GM20000 (cell line): ENCODE measurements around the gene LDHAL6B.

Experiments
- DNase-seq: peaks from one replicate; pipeline ENCODE4 v3.0.0; 2012; ENCODE audit warnings: low spot score
- TF ChIP-seq, protein P1 (sequence below): IDR thresholded peaks from 2 replicates; pipeline ENCODE4 v1.5.1; 2012; ENCODE audit warnings: mild to moderate bottlenecking, control low read depth; ENCODE audit errors: extremely low read depth, missing control alignments

Gene LDHAL6B

DNA sequence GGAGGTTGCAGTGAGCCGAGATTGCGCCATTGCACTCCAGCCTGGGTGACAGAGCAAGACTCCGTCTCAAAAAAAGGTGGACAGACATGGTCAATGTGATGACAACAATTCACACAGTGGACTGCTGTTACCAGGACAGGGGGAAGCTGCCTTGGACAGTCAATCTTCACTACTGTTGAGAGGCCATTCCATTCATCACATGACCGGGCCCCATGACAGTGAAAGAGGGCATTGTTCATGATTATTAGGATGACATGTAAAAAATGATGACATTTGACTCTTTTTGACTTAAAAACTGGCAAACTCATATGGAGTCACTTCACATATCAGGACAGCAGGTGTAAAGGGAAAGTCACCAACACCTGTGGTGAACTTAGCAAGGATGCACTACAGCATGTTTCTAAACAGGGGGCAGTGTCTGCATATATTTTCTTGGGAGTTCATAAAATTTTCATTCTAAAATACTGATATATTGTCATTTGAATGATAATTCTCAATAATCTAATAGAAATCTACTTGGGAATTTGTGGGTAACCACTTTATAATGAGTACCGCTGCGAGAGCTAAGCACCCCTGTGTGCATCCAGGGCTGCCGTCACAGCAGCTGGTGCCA lies 34.2 kb upstream of the LDHAL6B start:
- no peak for DNase-seq
- TF ChIP-seq, protein P1, sequence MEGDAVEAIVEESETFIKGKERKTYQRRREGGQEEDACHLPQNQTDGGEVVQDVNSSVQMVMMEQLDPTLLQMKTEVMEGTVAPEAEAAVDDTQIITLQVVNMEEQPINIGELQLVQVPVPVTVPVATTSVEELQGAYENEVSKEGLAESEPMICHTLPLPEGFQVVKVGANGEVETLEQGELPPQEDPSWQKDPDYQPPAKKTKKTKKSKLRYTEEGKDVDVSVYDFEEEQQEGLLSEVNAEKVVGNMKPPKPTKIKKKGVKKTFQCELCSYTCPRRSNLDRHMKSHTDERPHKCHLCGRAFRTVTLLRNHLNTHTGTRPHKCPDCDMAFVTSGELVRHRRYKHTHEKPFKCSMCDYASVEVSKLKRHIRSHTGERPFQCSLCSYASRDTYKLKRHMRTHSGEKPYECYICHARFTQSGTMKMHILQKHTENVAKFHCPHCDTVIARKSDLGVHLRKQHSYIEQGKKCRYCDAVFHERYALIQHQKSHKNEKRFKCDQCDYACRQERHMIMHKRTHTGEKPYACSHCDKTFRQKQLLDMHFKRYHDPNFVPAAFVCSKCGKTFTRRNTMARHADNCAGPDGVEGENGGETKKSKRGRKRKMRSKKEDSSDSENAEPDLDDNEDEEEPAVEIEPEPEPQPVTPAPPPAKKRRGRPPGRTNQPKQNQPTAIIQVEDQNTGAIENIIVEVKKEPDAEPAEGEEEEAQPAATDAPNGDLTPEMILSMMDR, result no peak

DNA sequence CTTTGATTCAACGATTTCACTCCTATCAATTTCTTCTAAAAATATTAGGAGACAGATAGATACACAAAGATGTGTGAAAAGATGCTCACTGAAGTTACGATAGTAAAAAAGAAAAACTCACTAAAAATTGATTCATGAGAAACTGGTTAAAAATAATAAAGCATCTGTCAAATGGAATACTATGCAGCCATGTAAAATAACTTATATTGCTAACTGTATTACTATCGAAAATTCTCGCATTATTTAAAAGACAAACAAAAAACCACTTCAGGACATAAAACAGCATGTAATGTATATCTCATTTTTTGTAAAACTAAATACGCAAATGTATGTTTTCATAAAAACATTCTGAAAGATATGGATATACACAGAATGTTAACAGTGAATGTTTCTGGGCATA lies 33.4 kb upstream of the LDHAL6B start:
- no peak for DNase-seq
- TF ChIP-seq, protein P1, result no peak

DNA sequence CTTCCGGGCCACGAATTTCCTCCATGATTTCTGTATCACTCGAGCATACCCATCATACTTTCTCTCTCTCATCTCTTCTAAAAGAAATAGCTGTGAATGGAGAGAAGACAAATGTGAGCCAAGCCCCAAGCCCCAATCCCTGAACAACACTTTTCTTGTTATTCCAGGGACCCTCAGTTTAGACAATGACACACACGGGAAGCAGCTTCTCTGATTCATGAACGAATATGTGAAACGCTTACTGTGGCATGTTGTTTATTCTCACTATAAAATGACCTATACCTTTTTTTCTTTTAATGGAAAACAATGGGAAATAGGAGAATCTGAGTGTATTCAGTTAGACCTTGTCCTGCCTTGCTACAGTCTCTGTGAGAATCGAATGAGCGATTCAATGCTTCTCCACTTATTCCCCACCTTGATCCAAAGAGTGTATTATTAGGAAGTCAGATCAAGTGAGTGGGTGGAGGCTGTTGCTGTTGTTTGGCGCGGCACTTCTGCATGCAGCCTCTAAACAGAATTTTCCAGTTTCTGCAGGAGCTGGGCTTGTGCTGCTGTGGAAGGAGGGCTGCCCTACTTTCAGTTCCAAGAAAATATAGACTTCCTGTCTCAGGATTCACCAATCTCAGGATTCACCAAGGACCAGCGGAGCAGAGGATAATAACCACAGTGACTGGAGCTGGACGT lies 32.4 kb upstream of the LDHAL6B start:
- TF ChIP-seq, protein P1, result no peak
- no peak for DNase-seq

DNA sequence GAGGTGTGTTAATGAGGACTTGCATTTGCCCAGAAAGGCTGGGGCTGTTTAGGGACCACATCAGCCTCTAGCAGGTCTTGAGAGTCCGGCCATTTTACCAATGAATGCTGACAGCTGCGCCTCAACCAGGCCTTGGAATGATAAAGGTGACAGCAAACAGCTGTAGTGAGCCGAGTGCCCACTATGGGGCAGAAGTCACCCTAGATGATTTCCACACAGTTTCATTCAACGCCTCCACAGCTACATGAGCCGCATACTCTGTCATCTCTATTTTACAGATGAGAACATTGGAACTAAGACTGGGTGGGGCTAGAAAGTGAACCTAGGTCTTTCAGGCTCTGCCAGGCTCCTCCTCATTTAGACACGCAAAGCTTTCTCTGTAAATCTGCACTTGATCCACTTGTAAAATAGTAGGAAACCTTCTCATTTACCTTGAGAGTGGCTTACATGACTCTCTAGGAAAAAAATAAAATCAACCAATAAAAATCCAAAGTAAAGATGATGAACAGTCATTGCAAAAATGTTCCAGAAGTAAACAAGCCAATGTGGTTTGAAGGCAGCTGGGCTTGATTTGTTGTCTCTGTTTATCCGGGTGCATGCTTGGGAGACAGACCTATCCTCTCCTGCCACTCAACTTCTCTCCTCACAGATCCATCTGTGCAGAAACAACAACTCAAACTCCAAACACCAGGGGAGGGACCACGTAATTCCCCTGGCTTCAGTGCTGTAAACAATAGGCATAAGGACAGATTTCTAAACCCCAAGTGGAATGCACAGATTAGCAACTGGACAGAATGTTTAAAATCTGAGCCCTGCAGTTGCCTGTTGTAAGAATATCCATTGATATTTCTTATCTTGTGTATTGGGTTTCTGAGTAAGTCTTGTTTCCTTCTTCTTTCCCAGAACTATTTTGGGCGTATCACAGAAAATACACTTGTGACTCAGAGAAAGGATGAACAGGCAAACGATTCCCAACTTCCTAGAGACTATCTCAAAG lies 31.5 kb upstream of the LDHAL6B start:
- TF ChIP-seq, protein P1, result no peak
- DNase-seq, result peak; percentile 29

DNA sequence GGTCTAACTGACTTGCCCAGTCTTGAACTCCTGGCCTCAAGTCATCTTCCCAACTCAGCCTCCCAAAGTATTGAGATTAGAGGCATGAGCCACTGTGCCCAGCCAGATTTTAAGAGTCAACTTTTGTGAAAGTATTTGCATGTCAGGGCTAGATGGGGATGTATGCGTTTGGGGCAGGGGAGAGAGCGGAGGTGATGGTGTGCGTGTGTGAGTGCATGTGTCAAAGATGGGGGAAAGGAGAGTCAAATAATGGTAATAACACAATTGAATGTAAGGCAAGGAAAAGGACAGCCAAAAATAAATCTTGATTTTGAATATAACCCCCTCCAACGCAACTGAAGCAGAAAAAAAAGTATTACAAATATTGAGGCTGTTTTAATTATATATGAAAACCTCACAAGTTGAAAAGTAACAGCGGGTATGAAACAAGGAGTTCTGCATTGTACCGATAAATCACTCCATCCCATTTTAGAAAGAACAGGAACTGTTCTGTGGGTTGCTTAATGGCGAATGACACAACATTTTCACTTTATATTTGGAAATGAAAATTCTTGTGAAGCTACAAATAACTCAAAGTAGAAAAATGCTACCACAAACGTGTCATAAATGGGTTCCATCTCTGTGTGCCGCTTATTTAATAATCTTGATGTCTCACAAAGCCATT lies 29.9 kb upstream of the LDHAL6B start:
- TF ChIP-seq, protein P1, result no peak
- no peak for DNase-seq

DNA sequence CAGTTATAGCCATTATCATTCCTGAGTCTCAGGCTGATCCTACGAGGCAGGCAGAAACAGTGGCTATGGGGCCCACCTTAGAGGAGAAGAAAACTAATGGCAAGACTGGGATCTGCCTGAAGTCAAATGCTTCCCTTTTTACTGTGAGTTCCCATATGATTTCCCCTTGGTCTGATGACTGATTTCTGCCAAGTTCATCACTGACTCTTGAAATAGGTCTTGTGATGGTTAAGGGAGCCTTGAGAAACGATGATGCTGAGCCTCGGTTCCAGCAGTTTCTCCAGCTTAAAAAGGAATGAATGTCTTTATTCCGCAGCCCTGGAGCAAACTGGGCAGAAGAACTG lies 29.4 kb upstream of the LDHAL6B start:
- DNase-seq, result no peak
- TF ChIP-seq, protein P1, result no peak
